CD4-positive, alpha-beta T cell treated with Interleukin-4 for 4 hours (primary cell): ENCODE measurements around the gene ING5.

Experiments used
- DNase-seq: peaks from one replicate; pipeline ENCODE4 v3.0.0-alpha.2; 2020

The ING5 gene

GRCh38 chr2:241673189-241673663 lies 28.6 kb upstream of the ING5 start:
- DNase-seq: no peak

GRCh38 chr2:241673797-241674725 lies 27.8 kb upstream of the ING5 start:
- DNase-seq: no peak

GRCh38 chr2:241675885-241676284 lies 26.0 kb upstream of the ING5 start:
- no peak for DNase-seq

GRCh38 chr2:241676665-241677064 lies 25.2 kb upstream of the ING5 start:
- no peak for DNase-seq

GRCh38 chr2:241677392-241677791 lies 24.4 kb upstream of the ING5 start:
- DNase-seq: no peak

GRCh38 chr2:241678307-241678706 lies 23.5 kb upstream of the ING5 start:
- DNase-seq: no peak

GRCh38 chr2:241678784-241679540 lies 22.9 kb upstream of the ING5 start:
- no peak for DNase-seq

- DNase-seq: no peak
These were observed 21.8 kb upstream of the ING5 start for GRCh38 chr2:241680044-241680443.

GRCh38 chr2:241680827-241681599 lies 20.8 kb upstream of the ING5 start:
- no peak for DNase-seq

GRCh38 chr2:241686324-241686649 lies 15.6 kb upstream of the ING5 start:
- DNase-seq: no peak

GRCh38 chr2:241686650-241687425 lies 15.0 kb upstream of the ING5 start, which contains the start of gene DTYMK:
Gene DTYMK, minus strand, starts transcription at chr2:241686815. Its CDS starts 32 bp downstream, at chr2:241686783.
- peak; percentile 95 for DNase-seq

- no peak for DNase-seq
These were observed 12.5 kb upstream of the ING5 start for GRCh38 chr2:241689306-241689705.

- DNase-seq: no peak
These were observed 11.6 kb upstream of the ING5 start for GRCh38 chr2:241690202-241690717.

GRCh38 chr2:241692448-241692847 lies 9.4 kb upstream of the ING5 start:
- DNase-seq: no peak

GRCh38 chr2:241695651-241696050 lies 6.2 kb upstream of the ING5 start:
- DNase-seq: no peak

GRCh38 chr2:241701149-241701398 lies 765 bp upstream of the ING5 start:
- DNase-seq: no peak

GRCh38 chr2:241702155-241703031 lies 554 bp downstream of the ING5 start:
- DNase-seq: peak; percentile 85

GRCh38 chr2:241703032-241703604 lies 1.3 kb downstream of the ING5 start:
- no peak for DNase-seq

GRCh38 chr2:241706537-241706936 lies 4.7 kb downstream of the ING5 start:
- no peak for DNase-seq

- no peak for DNase-seq
These were observed 7.0 kb downstream of the ING5 start for GRCh38 chr2:241708879-241709278.

- no peak for DNase-seq
These were observed 17.3 kb downstream of the ING5 start for GRCh38 chr2:241719093-241719492.
